ENCODE results near the gene USP17L20. TPM values are rescaled to one million over a fixed set of nuclear protein-coding genes. Genes with fewer than 3 reads are reported as not detected.
"Not testable (repeated sequence)": the region's sequence is repeated elsewhere in the genome, so short reads cannot be mapped to it uniquely, and the experiment has no call there.

The USP17L20 gene
- total and polyA plus RNA-seq, 4 donors: not detected

DNA sequence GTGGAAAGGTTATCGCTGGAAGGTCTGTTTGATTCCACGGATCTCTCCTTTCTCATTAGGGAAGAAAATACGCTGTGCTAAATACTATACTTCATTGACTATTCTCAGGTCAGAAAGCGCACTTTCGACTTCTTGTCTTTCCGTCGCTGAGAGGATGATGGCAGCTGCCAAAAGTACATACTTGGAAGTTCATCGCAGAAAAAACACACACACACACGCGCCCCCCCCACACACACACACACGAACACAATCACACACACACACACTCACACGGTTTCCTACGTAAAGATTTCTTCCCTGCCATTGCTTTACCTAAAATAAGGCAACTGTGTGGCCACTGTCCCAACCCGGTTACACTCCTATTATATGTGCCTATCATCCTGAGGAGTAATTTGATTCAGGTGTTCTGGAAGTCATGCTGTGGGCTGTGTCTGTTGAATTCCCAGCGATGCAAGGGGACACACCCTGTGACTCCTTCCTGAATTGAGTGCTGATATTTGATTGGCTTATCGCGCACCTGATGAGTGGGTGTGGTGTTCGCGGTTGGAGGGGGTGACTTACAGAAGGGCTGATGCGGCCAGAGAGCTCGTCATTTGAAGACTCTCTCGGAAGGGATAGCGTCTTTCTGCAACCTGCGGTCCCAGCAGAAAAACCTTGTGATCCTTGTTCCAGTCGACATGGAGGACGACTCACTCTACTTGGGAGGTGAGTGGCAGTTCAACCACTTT is 9.8 kb upstream of the USP17L20 start, which contains the start of gene USP17L18:
USP17L18 (plus strand) TSS at position 678 of the 728 bp plus-strand sequence; CDS start at position 678, 0 bp downstream.
- not testable (repeated sequence) for H3K9me3 ChIP-seq (ENCODE audit: control insufficient read depth, insufficient read depth, low read length); H3K27me3 ChIP-seq (ENCODE audit: control insufficient read depth, insufficient read depth, low read length); H3K27ac ChIP-seq (ENCODE audit: low read depth, low read length); H3K4me3 ChIP-seq (ENCODE audit: low read depth, low read length); H3K4me1 ChIP-seq (ENCODE audit: control insufficient read depth, insufficient read depth, low read length); H3K36me3 ChIP-seq (ENCODE audit: control insufficient read depth, insufficient read depth, low read length)
- peak in 2 of 6 donors; percentile 0 to 1 for DNase-seq (ENCODE audit: low read depth in 4 of 6, low spot score in 6 of 6)
- WGBS (ENCODE audit: insufficient coverage): 94% methylated on average over 5 of the region's 26 CpGs

GRCh38 chr4:9253078-9253477 is 4.8 kb upstream of the USP17L20 start, which contains the start of gene USP17L19:
Gene USP17L19, plus strand, starts transcription at chr4:9253378. Its CDS starts 0 bp downstream, at chr4:9253378.
- not testable (repeated sequence) for H3K9me3 ChIP-seq (ENCODE audit: control insufficient read depth, insufficient read depth, low read length); H3K4me1 ChIP-seq (ENCODE audit: control insufficient read depth, insufficient read depth, low read length); H3K4me3 ChIP-seq (ENCODE audit: low read depth, low read length); H3K36me3 ChIP-seq (ENCODE audit: control insufficient read depth, insufficient read depth, low read length); H3K27ac ChIP-seq (ENCODE audit: low read depth, low read length); H3K27me3 ChIP-seq (ENCODE audit: control insufficient read depth, insufficient read depth, low read length); DNase-seq (ENCODE audit: low read depth in 4 of 6, low spot score in 6 of 6)
- WGBS (ENCODE audit: insufficient coverage): no CpG with 5 or more reads among the region's 13 CpGs

GRCh38 chr4:9262572-9262971 is 4.6 kb downstream of the USP17L20 start, which contains the start of gene USP17L21:
Gene USP17L21, plus strand, starts transcription at chr4:9262872. Its CDS starts 0 bp downstream, at chr4:9262872.
- not testable (repeated sequence) for H3K36me3 ChIP-seq (ENCODE audit: control insufficient read depth, insufficient read depth, low read length); H3K4me1 ChIP-seq (ENCODE audit: control insufficient read depth, insufficient read depth, low read length); H3K4me3 ChIP-seq (ENCODE audit: low read depth, low read length); DNase-seq (ENCODE audit: low read depth in 4 of 6, low spot score in 6 of 6); H3K27me3 ChIP-seq (ENCODE audit: control insufficient read depth, insufficient read depth, low read length); H3K9me3 ChIP-seq (ENCODE audit: control insufficient read depth, insufficient read depth, low read length); H3K27ac ChIP-seq (ENCODE audit: low read depth, low read length)
- WGBS (ENCODE audit: insufficient coverage): no CpG with 5 or more reads among the region's 13 CpGs

GRCh38 chr4:9267319-9267718 is 9.4 kb downstream of the USP17L20 start, which contains the start of gene USP17L22:
Gene USP17L22, plus strand, starts transcription at chr4:9267619. Its CDS starts 0 bp downstream, at chr4:9267619.
- not testable (repeated sequence) for H3K4me1 ChIP-seq (ENCODE audit: control insufficient read depth, insufficient read depth, low read length); H3K4me3 ChIP-seq (ENCODE audit: low read depth, low read length); H3K9me3 ChIP-seq (ENCODE audit: control insufficient read depth, insufficient read depth, low read length); H3K27me3 ChIP-seq (ENCODE audit: control insufficient read depth, insufficient read depth, low read length); H3K36me3 ChIP-seq (ENCODE audit: control insufficient read depth, insufficient read depth, low read length); H3K27ac ChIP-seq (ENCODE audit: low read depth, low read length); DNase-seq (ENCODE audit: low read depth in 4 of 6, low spot score in 6 of 6)
- no CpG with 5 or more reads among the region's 15 CpGs for WGBS (ENCODE audit: insufficient coverage)

DNA sequence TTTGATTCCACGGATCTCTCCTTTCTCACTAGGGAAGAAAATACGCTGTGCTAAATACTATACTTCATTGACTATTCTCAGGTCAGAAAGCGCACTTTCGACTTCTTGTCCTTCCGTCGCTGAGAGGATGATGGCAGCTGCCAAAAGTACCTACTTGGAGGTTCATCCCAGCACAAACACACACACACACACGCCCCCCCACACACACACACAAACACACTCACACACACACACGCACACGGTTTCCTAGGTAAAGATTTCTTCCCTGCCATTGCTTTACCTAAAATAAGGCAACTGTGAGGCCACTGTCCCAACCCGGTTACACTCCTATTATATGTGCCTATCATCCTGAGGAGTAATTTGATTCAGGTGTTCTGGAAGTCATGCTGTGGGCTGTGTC is 13.8 kb downstream of the USP17L20 start:
- H3K36me3 ChIP-seq (ENCODE audit: control insufficient read depth, insufficient read depth, low read length); DNase-seq (ENCODE audit: low read depth in 4 of 6, low spot score in 6 of 6); H3K27me3 ChIP-seq (ENCODE audit: control insufficient read depth, insufficient read depth, low read length); H3K4me3 ChIP-seq (ENCODE audit: low read depth, low read length); H3K27ac ChIP-seq (ENCODE audit: low read depth, low read length); H3K9me3 ChIP-seq (ENCODE audit: control insufficient read depth, insufficient read depth, low read length); H3K4me1 ChIP-seq (ENCODE audit: control insufficient read depth, insufficient read depth, low read length): not testable (repeated sequence)
- WGBS (ENCODE audit: insufficient coverage): 60% methylated on average over 1 of the region's 10 CpGs

Other genes with a start within 250 kb of the USP17L20 start
- gene FAM90A26, start 87.7 kb upstream of the USP17L20 start, total RNA-seq: not detected
- gene FAM90A26, start 87.7 kb upstream of the USP17L20 start, polyA plus RNA-seq (ENCODE audit: insufficient read length in 2 of 2): under 1 TPM in 1 of 2 donors, not detected in 1; 0.20 TPM
- not detected for gene USP17L10, start 47.5 kb upstream of the USP17L20 start, total RNA-seq
- not detected for gene USP17L10, start 47.5 kb upstream of the USP17L20 start, polyA plus RNA-seq (ENCODE audit: insufficient read length in 2 of 2)
- gene USP17L11, start 42.7 kb upstream of the USP17L20 start, total RNA-seq: not detected
- not detected for gene USP17L11, start 42.7 kb upstream of the USP17L20 start, polyA plus RNA-seq (ENCODE audit: insufficient read length in 2 of 2)
- not detected for gene USP17L12, start 38.0 kb upstream of the USP17L20 start, total RNA-seq
- gene USP17L12, start 38.0 kb upstream of the USP17L20 start, polyA plus RNA-seq (ENCODE audit: insufficient read length in 2 of 2): not detected
- gene USP17L13, start 33.2 kb upstream of the USP17L20 start, total RNA-seq: not detected
- gene USP17L13, start 33.2 kb upstream of the USP17L20 start, polyA plus RNA-seq (ENCODE audit: insufficient read length in 2 of 2): not detected
- not detected for gene USP17L15, start 23.7 kb upstream of the USP17L20 start, total RNA-seq
- not detected for gene USP17L15, start 23.7 kb upstream of the USP17L20 start, polyA plus RNA-seq (ENCODE audit: insufficient read length in 2 of 2)
- gene USP17L17, start 14.2 kb upstream of the USP17L20 start, total RNA-seq: not detected
- not detected for gene USP17L17, start 14.2 kb upstream of the USP17L20 start, polyA plus RNA-seq (ENCODE audit: insufficient read length in 2 of 2)
- not detected for gene USP17L18, start 9.5 kb upstream of the USP17L20 start, total RNA-seq
- gene USP17L18, start 9.5 kb upstream of the USP17L20 start, polyA plus RNA-seq (ENCODE audit: insufficient read length in 2 of 2): not detected
- not detected for gene USP17L19, start 4.7 kb upstream of the USP17L20 start, total RNA-seq
- not detected for gene USP17L19, start 4.7 kb upstream of the USP17L20 start, polyA plus RNA-seq (ENCODE audit: insufficient read length in 2 of 2)
- not detected for gene USP17L21, start 4.7 kb downstream of the USP17L20 start, total RNA-seq
- not detected for gene USP17L21, start 4.7 kb downstream of the USP17L20 start, polyA plus RNA-seq (ENCODE audit: insufficient read length in 2 of 2)
- not detected for gene USP17L22, start 9.5 kb downstream of the USP17L20 start, total RNA-seq
- gene USP17L22, start 9.5 kb downstream of the USP17L20 start, polyA plus RNA-seq (ENCODE audit: insufficient read length in 2 of 2): not detected
- not detected for gene USP17L24, start 67.0 kb downstream of the USP17L20 start, total RNA-seq
- not detected for gene USP17L24, start 67.0 kb downstream of the USP17L20 start, polyA plus RNA-seq (ENCODE audit: insufficient read length in 2 of 2)
- not detected for gene USP17L25, start 71.8 kb downstream of the USP17L20 start, total RNA-seq
- not detected for gene USP17L25, start 71.8 kb downstream of the USP17L20 start, polyA plus RNA-seq (ENCODE audit: insufficient read length in 2 of 2)
- gene USP17L26, start 76.5 kb downstream of the USP17L20 start, total RNA-seq: not detected
- gene USP17L26, start 76.5 kb downstream of the USP17L20 start, polyA plus RNA-seq (ENCODE audit: insufficient read length in 2 of 2): not detected
- gene USP17L5, start 81.3 kb downstream of the USP17L20 start, total RNA-seq: not detected
- gene USP17L5, start 81.3 kb downstream of the USP17L20 start, polyA plus RNA-seq (ENCODE audit: insufficient read length in 2 of 2): not detected
- gene USP17L27, start 86.0 kb downstream of the USP17L20 start, total RNA-seq: not detected
- gene USP17L27, start 86.0 kb downstream of the USP17L20 start, polyA plus RNA-seq (ENCODE audit: insufficient read length in 2 of 2): not detected
- gene USP17L28, start 90.8 kb downstream of the USP17L20 start, total RNA-seq: not detected
- gene USP17L28, start 90.8 kb downstream of the USP17L20 start, polyA plus RNA-seq (ENCODE audit: insufficient read length in 2 of 2): not detected
- not detected for gene USP17L29, start 95.5 kb downstream of the USP17L20 start, total RNA-seq
- gene USP17L29, start 95.5 kb downstream of the USP17L20 start, polyA plus RNA-seq (ENCODE audit: insufficient read length in 2 of 2): not detected
- gene USP17L30, start 105.0 kb downstream of the USP17L20 start, total RNA-seq: not detected
- gene USP17L30, start 105.0 kb downstream of the USP17L20 start, polyA plus RNA-seq (ENCODE audit: insufficient read length in 2 of 2): not detected
- not detected for gene DEFB131A, start 186.3 kb downstream of the USP17L20 start, total RNA-seq
- not detected for gene DEFB131A, start 186.3 kb downstream of the USP17L20 start, polyA plus RNA-seq (ENCODE audit: insufficient read length in 2 of 2)

Measured in spinal cord (tissue), 10 donors.